GM18499 (cell line): ENCODE results near the gene ATP6V1B1.
"Not testable (repeated sequence)": the region's sequence is repeated elsewhere in the genome, so short reads cannot be mapped to it uniquely, and the experiment has no call there.

ENCODE experiments used
- ATAC-seq: cut with Tn5 transposase; IDR thresholded peaks from one replicate; pipeline ENCODE4 v1.9.1; 2021; ENCODE audit warnings: moderate number of reproducible peaks; ENCODE audit not compliant: insufficient read depth, unreplicated experiment

Gene ATP6V1B1

GRCh38 chr2:70985283-70985688 lies 49.6 kb downstream of the ATP6V1B1 start:
- ATAC-seq: no peak

DNA sequence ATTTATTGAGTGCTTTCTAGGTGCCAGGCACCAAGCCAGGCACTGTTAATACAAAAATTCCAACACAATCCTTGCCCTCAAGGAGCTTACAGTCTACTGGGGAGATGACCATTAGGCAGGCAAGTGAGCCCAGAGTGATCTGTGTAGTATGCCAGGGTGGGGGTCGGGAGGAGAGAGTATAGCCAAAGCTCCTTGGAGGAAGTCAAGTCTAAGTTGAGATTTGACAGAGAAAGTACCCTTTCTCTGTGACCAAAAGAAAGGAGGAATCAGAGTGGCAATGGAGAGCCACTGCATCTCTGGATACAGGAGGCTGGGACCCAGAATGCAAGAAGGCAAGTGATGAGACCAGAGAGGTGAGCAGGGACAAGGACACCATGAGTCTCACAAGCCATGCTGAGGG lies 50.3 kb downstream of the ATP6V1B1 start:
- no peak for ATAC-seq

DNA sequence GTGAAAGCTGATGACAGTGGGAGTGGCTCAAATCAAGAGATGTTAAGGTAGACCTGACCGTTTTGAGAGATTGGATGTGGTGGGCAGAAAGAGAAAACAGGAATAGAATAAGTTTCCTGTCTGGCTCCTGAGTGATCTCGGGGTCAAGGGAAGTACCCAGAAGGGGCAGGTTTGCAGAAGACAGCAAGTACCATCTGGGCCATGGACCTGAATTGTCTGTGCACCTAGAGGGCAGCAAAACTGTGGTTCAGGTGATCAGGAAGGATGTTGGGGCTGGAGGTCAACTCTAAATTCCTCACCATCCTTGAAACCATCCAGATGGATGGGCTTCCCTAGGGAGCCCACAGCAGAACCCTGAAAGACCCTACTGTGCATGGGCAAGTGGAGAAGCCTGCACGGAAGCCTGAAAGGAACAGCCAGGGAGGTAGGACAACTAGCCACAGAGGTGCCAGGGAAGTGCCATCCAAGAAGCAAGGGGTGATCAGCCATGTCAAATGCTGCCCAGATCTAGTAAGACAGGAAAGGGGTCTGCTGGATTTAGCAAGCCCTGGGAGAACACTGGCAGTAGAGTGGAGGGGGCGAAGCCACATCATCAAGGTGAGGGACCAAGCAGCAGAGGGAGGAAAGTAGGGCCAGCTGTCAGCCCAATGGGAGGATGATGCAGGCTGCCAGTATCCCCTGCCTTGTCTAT lies 50.9 kb downstream of the ATP6V1B1 start:
- ATAC-seq: no peak

- no peak for ATAC-seq
Measured at GRCh38 chr2:70987386-70987785, 51.7 kb downstream of the ATP6V1B1 start.

- no peak for ATAC-seq
Measured at GRCh38 chr2:70988151-70988550, 52.5 kb downstream of the ATP6V1B1 start.

GRCh38 chr2:70988726-70989648 lies 53.3 kb downstream of the ATP6V1B1 start:
- no peak for ATAC-seq

GRCh38 chr2:70990216-70990615 lies 54.5 kb downstream of the ATP6V1B1 start:
- ATAC-seq: no peak

GRCh38 chr2:70991142-70991541 lies 55.4 kb downstream of the ATP6V1B1 start:
- ATAC-seq: no peak

DNA sequence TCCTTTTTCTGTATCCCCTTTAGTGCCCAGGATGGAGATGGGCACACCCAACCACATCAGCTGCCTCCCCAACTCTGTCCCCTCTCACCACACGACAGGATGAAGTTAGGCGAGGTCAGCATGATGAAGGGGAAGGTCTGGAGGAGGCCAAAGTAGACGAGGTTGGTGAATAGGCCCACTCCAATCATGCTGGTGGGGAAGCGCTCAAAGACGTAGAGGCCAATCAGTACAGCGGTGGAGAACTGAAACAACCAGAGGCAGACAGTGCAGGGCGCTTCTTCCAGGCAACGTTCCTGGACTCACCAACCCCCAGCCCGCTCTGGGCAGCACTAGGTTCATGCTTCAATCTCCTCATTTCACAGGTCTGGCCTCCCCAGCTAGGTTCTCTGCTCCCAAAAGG lies 56.0 kb downstream of the ATP6V1B1 start:
- no peak for ATAC-seq

DNA sequence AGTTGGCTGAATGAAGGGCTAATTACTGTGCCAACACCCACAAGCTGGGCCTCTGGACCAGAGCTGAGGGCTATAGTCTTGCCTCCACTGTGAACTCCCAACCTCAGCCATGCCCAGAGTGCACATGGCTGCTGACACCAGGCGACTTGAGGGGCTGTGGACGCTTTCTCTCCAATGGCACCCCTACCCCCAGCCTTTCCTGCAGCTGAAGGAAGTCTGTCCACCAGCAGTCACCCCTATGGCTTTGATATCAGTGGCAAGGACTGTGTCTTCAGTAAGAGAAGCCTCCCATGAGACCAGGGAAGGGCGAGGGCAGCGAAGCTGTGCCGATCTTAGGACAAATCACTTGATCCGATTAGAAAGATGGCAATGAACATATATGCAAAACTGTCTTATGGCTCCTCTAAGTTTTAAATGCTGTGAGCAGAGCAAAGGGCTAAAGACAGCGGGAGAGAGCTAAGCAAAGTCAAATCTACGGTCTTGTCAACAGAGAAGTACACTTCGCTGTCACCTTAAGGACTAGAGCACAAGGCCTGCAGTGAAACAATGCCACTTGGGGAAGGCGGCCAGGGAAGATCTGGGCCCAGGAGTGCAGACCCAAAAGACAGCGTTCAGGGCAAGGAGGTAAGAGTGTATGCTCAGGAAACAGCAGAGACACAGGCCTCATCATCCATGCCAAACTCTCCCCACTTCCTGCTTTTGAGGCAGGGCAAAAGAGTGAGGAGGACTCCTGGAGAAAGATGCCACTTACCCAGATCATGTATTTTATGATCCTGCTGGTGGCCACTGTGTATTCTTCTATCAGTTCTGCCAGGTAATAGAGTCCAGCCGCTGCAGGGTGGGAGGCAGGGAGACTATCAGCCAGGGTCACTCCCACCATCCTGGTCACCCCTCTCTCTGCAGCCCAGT lies 57.5 kb downstream of the ATP6V1B1 start:
- ATAC-seq: no peak

- peak; percentile 12 for ATAC-seq
Measured at GRCh38 chr2:70994009-70994698, 58.5 kb downstream of the ATP6V1B1 start.

DNA sequence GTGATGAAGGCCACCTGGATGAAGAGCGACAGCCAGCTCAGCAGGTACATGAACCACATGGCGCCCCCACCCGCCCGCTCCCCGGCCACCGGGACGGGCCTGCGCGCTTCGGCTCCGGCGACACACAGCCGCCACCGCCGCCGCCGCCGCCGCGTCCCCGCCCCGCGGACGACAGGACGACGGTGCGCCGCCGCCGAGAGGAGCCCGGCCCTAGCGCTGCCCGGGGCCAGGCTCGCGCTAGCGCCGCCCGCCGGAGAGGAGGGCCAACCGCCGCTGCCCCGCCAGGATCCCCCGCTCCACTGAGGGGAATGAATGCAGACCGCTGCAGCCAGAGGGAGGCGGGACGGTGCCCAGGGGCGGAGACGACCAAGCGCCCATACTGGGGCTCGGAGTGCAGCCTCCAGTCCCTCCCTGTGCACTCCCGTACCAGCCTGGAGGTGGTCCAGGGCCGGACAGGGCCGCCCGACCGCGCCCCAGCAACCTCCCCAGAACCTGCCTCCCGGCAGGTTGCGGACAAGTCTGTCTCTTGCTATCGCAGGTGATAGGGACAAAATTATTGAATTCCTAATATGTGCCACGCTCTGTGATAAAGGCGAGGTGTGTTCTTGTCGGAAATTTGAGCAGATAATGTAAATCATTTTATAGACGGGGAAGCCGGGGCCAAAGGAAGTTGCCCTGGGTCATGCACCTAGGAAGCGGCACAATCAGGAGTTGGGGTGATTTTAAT lies 59.2 kb downstream of the ATP6V1B1 start, which contains the start of gene TEX261:
TSS of gene TEX261 (minus strand) at position 175 of the 727 bp plus-strand sequence. CDS start at position 59, 116 bp downstream.
- ATAC-seq: peak; percentile 84

GRCh38 chr2:70995426-70995729 lies 59.7 kb downstream of the ATP6V1B1 start:
- peak; percentile 34 for ATAC-seq

GRCh38 chr2:70998885-70999284 lies 63.2 kb downstream of the ATP6V1B1 start:
- ATAC-seq: not testable (repeated sequence)

DNA sequence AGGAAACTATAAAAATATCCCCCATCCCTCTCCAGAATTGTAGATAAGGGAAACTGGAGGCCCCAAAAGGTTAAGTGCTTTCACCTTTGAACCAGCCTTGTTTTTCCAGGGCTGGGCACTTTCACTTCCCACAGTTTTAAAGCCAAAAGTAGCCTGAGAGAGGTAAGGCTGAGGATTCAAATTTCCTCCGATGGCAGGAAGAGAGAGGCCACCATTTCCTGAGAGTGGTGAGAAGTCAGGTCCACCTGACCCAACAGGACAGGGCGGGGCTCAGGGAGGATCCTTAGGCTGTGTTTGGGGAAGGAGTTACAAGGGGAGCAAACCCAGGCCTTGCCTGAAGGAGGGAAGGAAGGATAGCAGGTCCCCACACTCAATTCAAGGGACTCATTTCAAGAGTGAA lies 63.7 kb downstream of the ATP6V1B1 start:
- no peak for ATAC-seq

- not testable (repeated sequence) for ATAC-seq
Measured at GRCh38 chr2:70999931-71000330, 64.2 kb downstream of the ATP6V1B1 start.

DNA sequence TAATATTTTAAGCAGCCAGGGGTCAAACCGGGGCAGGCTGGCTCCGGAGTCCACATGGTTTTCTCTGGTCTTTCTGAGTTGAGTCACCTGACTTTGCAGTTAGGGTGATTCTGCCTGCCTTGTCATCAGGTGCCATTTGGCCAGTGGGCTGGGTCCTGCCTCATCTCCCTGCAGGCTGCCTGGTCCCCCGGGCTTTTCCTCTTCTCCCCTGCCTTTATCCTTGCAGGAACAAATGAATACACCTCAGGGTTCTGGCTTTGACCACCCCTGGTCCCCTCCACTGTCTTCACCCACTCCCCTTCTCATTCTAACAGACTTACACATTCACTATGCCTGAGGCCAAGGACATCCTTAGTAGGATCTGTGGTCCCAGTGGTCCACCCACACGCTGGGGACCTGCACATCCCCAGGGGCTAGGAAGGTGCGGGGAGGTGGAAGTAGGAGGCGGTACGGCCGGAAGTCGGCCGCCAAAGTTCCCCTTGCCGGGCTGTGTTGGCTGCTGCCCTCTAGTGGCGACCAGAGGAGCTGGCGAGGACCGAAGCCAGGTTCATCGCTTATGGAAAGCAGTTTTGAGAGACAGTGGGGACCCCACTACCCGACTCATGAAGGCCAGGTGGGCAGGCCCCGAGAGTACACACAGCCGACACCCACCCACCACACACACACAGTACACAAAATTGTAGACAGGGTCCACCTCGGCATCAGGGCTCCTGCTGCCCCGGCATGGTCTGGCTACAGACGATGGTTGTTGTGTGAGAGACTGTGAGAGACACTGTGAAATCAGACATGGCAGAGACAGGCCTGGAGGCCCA lies 65.3 kb downstream of the ATP6V1B1 start:
- ATAC-seq: no peak

DNA sequence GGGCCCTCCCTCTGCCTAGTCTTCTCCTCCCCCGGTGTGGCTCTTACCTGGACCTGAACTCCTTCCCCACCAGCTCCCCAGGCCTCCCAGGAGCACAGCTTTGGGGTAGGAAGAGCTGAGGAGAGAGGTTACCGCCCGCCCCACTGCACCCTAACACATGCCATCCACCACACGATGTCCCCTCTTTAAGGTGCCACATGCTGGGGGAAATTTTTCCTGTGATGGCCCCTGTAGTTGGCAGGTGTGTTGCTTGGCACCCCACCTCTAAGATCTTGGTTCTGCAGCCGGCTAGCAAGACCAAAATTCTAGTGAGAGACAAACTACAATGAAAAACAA lies 65.9 kb downstream of the ATP6V1B1 start:
- ATAC-seq: no peak
